H1 (cell line): ENCODE results near the gene RPL28. TPM values are rescaled to one million over a fixed set of nuclear protein-coding genes. Genes with fewer than 3 reads are reported as not detected.

Experiments used
- CTCF ChIA-PET: fragments of 300-600 bp; sonication (Branson Sonifier 250); formaldehyde crosslinking; loops from one replicate; lab custom pipeline; 2021; ENCODE audit not compliant: partially characterized antibody; lab: Charles Lee
- POLR2A ChIA-PET: fragments of 300-600 bp; sonication (Branson Sonifier 250); formaldehyde crosslinking; loops from one replicate; lab custom pipeline; 2021; ENCODE audit warnings: inconsistent platforms; ENCODE audit not compliant: partially characterized antibody; lab: Charles Lee
- DNase-seq, 2 experiments: peaks; one replicate each; pipeline versions ENCODE4 v3.0.0 to v3.0.0-alpha.2; 2010 to 2022; ENCODE audit warnings: low spot score in 2 of 2, low read depth in 1 of 2, mixed read lengths in 1 of 2
- FAIRE-seq: peaks from 2 replicates; lab custom pipeline; 2011; peaks lifted over from hg19 to GRCh38; lab: Jason Lieb, UNC
- H2AFZ ChIP-seq: 2 replicates; pipeline ENCODE4 v1.8.1; 2012; ENCODE audit warnings: low read length, inconsistent platforms
- H2AK5ac ChIP-seq: 2 replicates; pipeline ENCODE4 v1.6.1; 2013; ENCODE audit warnings: low read depth, low read length
- H2BK120ac ChIP-seq: replicated peaks from 2 replicates; pipeline ENCODE3; 2013; ENCODE audit warnings: low read depth, low read length, inconsistent platforms
- H2BK12ac ChIP-seq: 2 replicates; pipeline ENCODE4 v1.6.1; 2013; ENCODE audit warnings: low read depth, low read length
- H2BK15ac ChIP-seq: 2 replicates; pipeline ENCODE4 v1.6.1; 2013; ENCODE audit warnings: low read length
- H2BK20ac ChIP-seq: 2 replicates; pipeline ENCODE4 v1.6.1; 2013; ENCODE audit warnings: low read length
- H2BK5ac ChIP-seq: 2 replicates; pipeline ENCODE4 v1.6.1; 2013; ENCODE audit warnings: low read depth, low read length
- H3K14ac ChIP-seq: 2 replicates; pipeline ENCODE4 v1.6.1; 2013; ENCODE audit warnings: inconsistent platforms; ENCODE audit not compliant: insufficient read length
- H3K18ac ChIP-seq: 2 replicates; pipeline ENCODE4 v1.6.1; 2013; ENCODE audit warnings: low read length; ENCODE audit errors: extremely low read depth
- H3K23ac ChIP-seq: 2 replicates; pipeline ENCODE4 v1.6.1; 2013; ENCODE audit warnings: inconsistent platforms; ENCODE audit not compliant: insufficient read length
- H3K23me2 ChIP-seq: 2 replicates; pipeline ENCODE4 v1.6.1; 2013; ENCODE audit warnings: low read depth, low read length
- H3K27ac ChIP-seq: 2 replicates; pipeline ENCODE4 v1.6.1; 2011; ENCODE audit warnings: low read depth, low read length, inconsistent platforms
- H3K27me3 ChIP-seq, 4 experiments: replicated peaks in 1 of 4; 1 replicate in 1 of 4; 2 replicates in 3 of 4; pipeline versions ENCODE4 v1.6.1 to v1.8.1; 2011 to 2013; ENCODE audit warnings: low read length in 3 of 4, mild to moderate bottlenecking in 3 of 4, inconsistent platforms in 2 of 4, mixed read lengths in 2 of 4, moderate library complexity in 1 of 4; ENCODE audit not compliant: control insufficient read depth in 3 of 4, insufficient read depth in 3 of 4; ENCODE audit errors: extremely low read depth in 1 of 4
- H3K36me3 ChIP-seq, 4 experiments: 2 replicates each; pipeline versions ENCODE4 v1.6.1 to v1.8.1; 2011 to 2013; ENCODE audit warnings: mild to moderate bottlenecking in 4 of 4, low read length in 3 of 4, moderate library complexity in 2 of 4, control low read depth in 1 of 4, inconsistent platforms in 1 of 4; ENCODE audit not compliant: insufficient read depth in 4 of 4, control insufficient read depth in 2 of 4
- H3K4ac ChIP-seq: replicated peaks from 2 replicates; pipeline ENCODE3; 2013; ENCODE audit warnings: low read length, low read depth, mixed read lengths, inconsistent platforms; ENCODE audit not compliant: insufficient read length
- H3K4me1 ChIP-seq, 4 experiments: replicated peaks in 1 of 4; 1 replicate in 1 of 4; 2 replicates in 3 of 4; pipeline versions ENCODE4 v1.6.1 to v1.8.1; 2011 to 2013; ENCODE audit warnings: low read length in 3 of 4, inconsistent platforms in 2 of 4, mixed read lengths in 1 of 4; ENCODE audit not compliant: insufficient read depth in 4 of 4, control insufficient read depth in 3 of 4
- H3K4me2 ChIP-seq, 2 experiments: 2 replicates each; pipeline versions ENCODE4 v1.6.1 to v1.8.1; 2011 to 2013; ENCODE audit warnings: low read depth in 2 of 2, low read length in 2 of 2, control low read depth in 1 of 2, inconsistent platforms in 1 of 2, mild to moderate bottlenecking in 1 of 2; ENCODE audit not compliant: insufficient read depth in 1 of 2
- H3K4me3 ChIP-seq, 4 experiments: fragments of 200-600, 300-600 bp in 1 of 4; sonication (generic), shearing (Covaris generic), sonication (Bioruptor Twin) in 1 of 4; 2 replicates each; pipeline versions ENCODE4 v1.5.1 to v1.8.1; 2011 to 2016; ENCODE audit warnings: low read length in 4 of 4, low read depth in 3 of 4, control low read depth in 2 of 4, inconsistent platforms in 2 of 4, mild to moderate bottlenecking in 2 of 4, mixed read lengths in 1 of 4, moderate library complexity in 1 of 4; ENCODE audit not compliant: insufficient read depth in 2 of 4; ENCODE audit errors: extremely low read depth in 1 of 4
- H3K56ac ChIP-seq: replicated peaks from 2 replicates; pipeline ENCODE3; 2013; ENCODE audit warnings: low read depth, mild to moderate bottlenecking, mixed read lengths, low read length, inconsistent platforms; ENCODE audit not compliant: insufficient read length
- H3K79me1 ChIP-seq: 2 replicates; pipeline ENCODE4 v1.6.1; 2013; ENCODE audit warnings: low read depth, low read length, control low read depth
- H3K79me2 ChIP-seq, 2 experiments: 2 replicates each; pipeline versions ENCODE4 v1.6.1 to v1.8.1; 2012 to 2013; ENCODE audit warnings: low read length in 2 of 2, mild to moderate bottlenecking in 2 of 2, inconsistent platforms in 1 of 2; ENCODE audit not compliant: insufficient read depth in 2 of 2, control insufficient read depth in 1 of 2
- H3K9ac ChIP-seq, 4 experiments: replicated peaks in 1 of 4; 1 replicate in 1 of 4; 2 replicates in 3 of 4; pipeline versions ENCODE4 v1.6.1 to v1.8.1; 2011 to 2013; ENCODE audit warnings: low read depth in 3 of 4, low read length in 3 of 4, control low read depth in 2 of 4, mild to moderate bottlenecking in 2 of 4, moderate library complexity in 2 of 4, inconsistent platforms in 1 of 4; ENCODE audit errors: extremely low read depth in 1 of 4
- H3K9me3 ChIP-seq, 2 experiments: 2 replicates each; pipeline versions ENCODE4 v1.6.1 to v1.8.1; 2012 to 2013; ENCODE audit warnings: mild to moderate bottlenecking in 2 of 2, moderate library complexity in 2 of 2, control low read depth in 1 of 2, inconsistent platforms in 1 of 2, low read depth in 1 of 2, low read length in 1 of 2, mixed read lengths in 1 of 2; ENCODE audit not compliant: insufficient read depth in 2 of 2
- H4K20me1 ChIP-seq, 2 experiments: replicated peaks in 1 of 2; 2 replicates each; pipeline versions ENCODE3 to v1.8.1; 2011 to 2013; ENCODE audit warnings: inconsistent platforms in 2 of 2, low read length in 2 of 2, mild to moderate bottlenecking in 1 of 2; ENCODE audit not compliant: insufficient read depth in 2 of 2, control insufficient read depth in 1 of 2
- H4K5ac ChIP-seq: 2 replicates; pipeline ENCODE4 v1.6.1; 2013; ENCODE audit warnings: low read length, low read depth, mixed read lengths, inconsistent platforms; ENCODE audit not compliant: insufficient read length
- H4K8ac ChIP-seq: 2 replicates; pipeline ENCODE4 v1.8.0; 2013; ENCODE audit warnings: mild to moderate bottlenecking, moderate library complexity, low read length, inconsistent platforms; ENCODE audit not compliant: insufficient read depth; ENCODE audit errors: extremely low read depth
- H4K91ac ChIP-seq: replicated peaks from 2 replicates; pipeline ENCODE3; 2013; ENCODE audit warnings: low read length, mixed read lengths, inconsistent platforms; ENCODE audit not compliant: insufficient read length
- CBX8 ChIP-seq: fragments of 300-800, 300-1000 bp; sonication (generic); IDR thresholded peaks from 2 replicates; pipeline ENCODE4 v1.7.1; 2016; ENCODE audit warnings: low read depth, low read length, borderline replicate concordance
- HDAC2 ChIP-seq, 2 experiments: fragments of 300-600 bp in 1 of 2; sonication (generic) in 1 of 2; IDR thresholded peaks; 2 replicates each; pipeline ENCODE4 v1.6.1; 2011 to 2012; ENCODE audit warnings: low read depth in 2 of 2, low read length in 2 of 2, mild to moderate bottlenecking in 2 of 2, moderate library complexity in 2 of 2, borderline replicate concordance in 1 of 2, inconsistent platforms in 1 of 2
- JUND ChIP-seq: IDR thresholded peaks from 2 replicates; pipeline ENCODE4 v1.6.1; 2011; ENCODE audit warnings: mild to moderate bottlenecking, improper control_type of control experiment, low read length
- KDM1A ChIP-seq: fragments of 200-600, 300-600 bp; sonication (generic); IDR thresholded peaks from 2 replicates; pipeline ENCODE4 v1.7.1; 2016; ENCODE audit warnings: mild to moderate bottlenecking, low read length, borderline replicate concordance
- KDM4A ChIP-seq: IDR thresholded peaks from one replicate; pipeline ENCODE4 v1.7.1; 2012; ENCODE audit warnings: low read depth, mild to moderate bottlenecking, moderate library complexity, low read length, inconsistent platforms; ENCODE audit not compliant: severe bottlenecking
- POU5F1 ChIP-seq: IDR thresholded peaks from 2 replicates; pipeline ENCODE4 v1.6.1; 2011; ENCODE audit warnings: low read depth, mild to moderate bottlenecking, low read length, moderate library complexity
- SAP30 ChIP-seq: fragments of 300-600 bp; sonication (generic); IDR thresholded peaks from 2 replicates; pipeline ENCODE4 v1.7.1; 2012; ENCODE audit warnings: low read length, moderate library complexity, mild to moderate bottlenecking, inconsistent platforms; ENCODE audit not compliant: insufficient read depth, insufficient replicate concordance
- SUZ12 ChIP-seq: fragments of 200-600 bp; sonication (generic); IDR thresholded peaks from 2 replicates; pipeline ENCODE4 v1.6.1; 2012; ENCODE audit warnings: mild to moderate bottlenecking, inconsistent platforms, low read length, moderate library complexity, mixed read lengths
- WGBS, 2 experiments: shearing (Covaris generic) in 1 of 2; methylation state at CpG; one replicate each; pipeline versions ENCODE4 v1.1.6 to v1.1.7; 2013 to 2015; ENCODE audit warnings: low lambda C conversion rate in 2 of 2, mixed read lengths in 2 of 2, inconsistent platforms in 1 of 2, low coverage in 1 of 2, missing lambda C conversion rate in 1 of 2; ENCODE audit not compliant: insufficient replicate concordance in 2 of 2, insufficient coverage in 1 of 2, insufficient read length in 1 of 2; ENCODE audit errors: extremely low coverage in 1 of 2, missing lambda C conversion rate in 1 of 2; 5-methylcytosine and 5-hydroxymethylcytosine counted together
- polyA plus RNA-seq, 7 experiments: library from polyadenylated mRNA; depleted of rRNA in 3 of 7; stranded (reverse) in 5 of 7; unstranded in 2 of 7; fragments of >200 nt in 5 of 7; fragments of 200-250 nt in 2 of 7; gene quantifications; 1 replicate in 5 of 7; 2 replicates in 1 of 7; 4 replicates in 1 of 7; pipeline versions ENCODE4 v1.2.1 to v1.2.3, GENCODE V29; 2011 to 2013; ENCODE audit warnings: missing spikeins in 2 of 7, mixed read lengths in 2 of 7
- total RNA-seq: library from RNA; stranded (reverse); fragmentation: NEBNext Ultra II Directional; extraction: Animal tissue kit (Norgen Biotek cat#: 25700); gene quantifications from 2 replicates; pipeline ENCODE4 v1.2.1, GENCODE V29; 2021

The RPL28 gene
- total and polyA plus RNA-seq, 2 of the 8 experiments (the other 6 are each of a cell fraction or from before 2014, with no cell fraction given), result 2,123 to 8,402 TPM

DNA sequence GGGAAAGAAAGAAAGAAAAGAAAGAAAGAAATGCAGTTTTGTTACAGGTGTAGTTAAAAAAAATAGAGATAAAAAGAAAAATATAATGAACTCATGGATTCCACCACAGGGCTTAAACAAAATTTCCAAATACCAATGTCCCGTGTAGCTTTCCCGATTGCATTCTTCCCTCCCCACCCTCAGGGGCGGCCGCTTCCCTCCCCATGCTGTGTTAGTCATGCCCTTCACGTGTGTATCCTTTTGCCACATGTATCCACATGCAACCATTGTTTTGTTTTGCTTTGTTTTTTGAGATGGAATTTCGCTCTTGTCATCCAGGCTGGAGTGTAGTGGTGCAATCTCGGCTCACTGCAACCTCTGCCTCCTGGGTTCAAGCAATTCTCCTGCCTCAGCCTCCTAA is 49.6 kb upstream of the RPL28 start:
- FAIRE-seq, result no peak
- CTCF ChIA-PET, result interaction anchor here (1.4 to 3.7 kb wide), 2 partner anchors 14 to 20 kb away, joined by 4 to 12 read pairs; no protein-coding TSS in a partner anchor
- no peaks in the 10 kb centered on the region for H4K20me1 ChIP-seq

More for the DNA sequence above, 49.6 kb upstream of the RPL28 start:
- no peak overlapping the region for H3K9ac ChIP-seq
- no peak overlapping the region for H3K14ac ChIP-seq
- no peaks in the 10 kb centered on the region for H3K36me3 ChIP-seq
- H2AK5ac ChIP-seq, result no peak overlapping the region
- 86% methylated on average over 7 of the region's 7 CpGs; no CpG with 5 or more reads in 1 of the 2 experiments for WGBS, 2 experiments
- H4K8ac ChIP-seq, result no peak overlapping the region
- H3K79me1 ChIP-seq, result no peaks in the 10 kb centered on the region
- H2BK5ac ChIP-seq, result no peak overlapping the region
- no peak overlapping the region for H3K56ac ChIP-seq
- no peak overlapping the region for H4K91ac ChIP-seq
- POLR2A ChIA-PET, result interaction anchor here (1.1 to 3.8 kb wide), 6 partner anchors 13 to 71 kb away, joined by 3 to 19 read pairs (median 7); partner anchors contain the start of genes TMEM238 and UBE2S
- H3K18ac ChIP-seq, result no peak overlapping the region
- H2AFZ ChIP-seq, result no peak overlapping the region
- H3K79me2 ChIP-seq, result no peaks in the 10 kb centered on the region; a peak in 1 of 4 replicates
- no peak for TF ChIP-seq SUZ12
- no peak for TF ChIP-seq HDAC2 (IDR thresholded peaks at IDR 0.05; ENCODE audit: borderline replicate concordance in 1 of 2, low read depth in 2 of 2, low read length in 2 of 2)
- no peak for TF ChIP-seq KDM4A
- no peak for TF ChIP-seq JUND
- TF ChIP-seq SAP30, result no peak
- TF ChIP-seq KDM1A, result no peak
- no peak for TF ChIP-seq POU5F1
- no peak for TF ChIP-seq CBX8
- TF ChIP-seq, all 59 proteins: peak for 0
- DNase-seq, result no peak
- Histone ChIP-seq H3K4me3 (no peak overlapping the region), H3K23me2 (peaks cover 17% of the 10 kb centered on the region; the same call in 1 of the 2 replicates), H3K27me3 (peaks cover 0 to 3% (median 0%) of the 10 kb centered on the region in 4 experiments; a peak in 1 of 7 replicates), H2BK20ac (no peak overlapping the region), H3K4ac (no peak overlapping the region), H3K27ac (no peak overlapping the region), H3K4me2 (no peak overlapping the region), H4K5ac (no peak overlapping the region), H3K23ac (no peak overlapping the region), H3K4me1 (peaks cover 0 to 7% (median 1%) of the 10 kb centered on the region in 4 experiments; a peak in 3 of 7 replicates), H3K9me3 (no peaks in the 10 kb centered on the region), H2BK12ac (no peak overlapping the region), H2BK15ac (no peak overlapping the region), H2BK120ac (no peak overlapping the region)
